HG03378 (cell line): ENCODE results near the gene GPATCH1.
"Not testable (repeated sequence)": the region's sequence is repeated elsewhere in the genome, so short reads cannot be mapped to it uniquely, and the experiment has no call there.

Source experiments
- ATAC-seq: cut with Tn5 transposase; IDR thresholded peaks from one replicate; pipeline ENCODE4 v1.9.1; 2021; ENCODE audit warnings: mild to moderate bottlenecking, moderate library complexity; ENCODE audit not compliant: unreplicated experiment

The GPATCH1 gene

DNA sequence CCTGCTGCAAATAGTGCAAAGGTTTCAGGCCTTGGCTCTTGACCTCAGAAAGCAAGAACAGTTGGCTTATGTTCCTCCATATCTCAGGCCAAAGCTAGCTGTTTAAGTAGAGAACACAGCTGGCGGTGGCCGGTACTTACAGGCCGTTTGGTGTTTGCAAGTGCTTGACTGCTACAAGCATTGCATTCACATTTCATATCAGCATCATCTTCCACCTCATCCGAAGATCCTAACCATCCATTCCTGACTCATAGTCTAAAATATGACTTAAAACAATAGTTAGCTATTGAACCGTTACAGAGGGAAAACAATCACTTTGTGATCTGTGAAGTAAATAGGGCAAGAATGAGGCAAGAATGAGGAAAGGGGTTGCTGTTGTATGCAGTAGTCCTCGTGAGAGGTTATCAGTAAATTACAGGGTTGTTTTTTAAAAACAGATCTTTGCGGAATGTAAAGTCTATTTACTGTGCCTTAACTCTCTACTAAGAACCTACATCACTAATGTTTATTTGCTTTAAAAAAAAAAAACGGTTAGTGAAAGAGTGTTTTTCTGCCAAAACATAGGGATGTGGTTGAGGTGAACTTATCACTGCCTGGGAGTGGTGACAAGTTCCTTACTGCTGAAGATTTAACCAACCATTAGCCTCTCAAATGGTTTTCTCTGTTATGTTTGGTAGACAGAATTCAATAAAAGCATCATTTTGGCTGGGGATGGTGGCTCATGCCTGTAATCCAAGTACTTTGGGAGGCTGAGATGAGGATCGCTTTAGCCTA is 29.3 kb downstream of the GPATCH1 start:
- ATAC-seq, result no peak

DNA sequence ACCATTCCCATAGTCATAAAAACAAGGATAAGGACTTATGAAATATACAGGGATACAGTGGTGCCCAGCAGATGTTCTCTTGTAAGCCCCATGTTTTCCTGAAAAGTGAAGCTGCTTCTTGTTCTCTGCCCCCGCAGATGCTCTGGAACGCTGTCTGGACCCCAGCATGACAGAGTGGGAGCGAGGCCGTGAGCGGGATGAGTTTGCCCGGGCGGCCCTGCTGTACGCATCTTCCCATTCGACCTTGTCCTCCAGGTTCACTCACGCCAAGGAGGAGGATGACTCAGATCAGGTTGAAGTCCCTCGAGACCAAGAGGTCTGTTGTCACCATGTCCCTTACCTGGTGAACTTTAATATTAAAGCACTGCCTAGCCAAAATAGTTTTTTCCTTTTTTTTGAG is 30.6 kb downstream of the GPATCH1 start:
- ATAC-seq, result no peak

DNA sequence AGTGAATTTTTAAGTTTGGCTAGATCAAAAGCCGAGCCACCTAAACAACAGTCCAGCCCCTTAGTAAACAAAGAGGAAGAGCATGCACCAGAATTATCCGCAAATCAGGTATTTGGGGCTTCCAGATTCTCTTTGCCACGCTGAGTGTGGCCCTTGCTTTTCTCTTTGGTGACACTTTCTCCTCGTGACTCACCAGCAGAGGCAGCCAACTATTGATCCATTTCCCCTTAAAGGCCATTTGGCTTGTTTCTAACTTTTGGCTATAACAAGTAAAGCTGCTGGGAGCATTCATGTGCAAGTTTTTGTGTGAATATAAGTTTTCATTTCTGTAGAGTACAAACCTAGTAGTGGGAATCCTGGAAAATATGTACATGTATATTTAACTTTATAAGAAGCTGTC is 33.3 kb downstream of the GPATCH1 start:
- ATAC-seq, result no peak

- ATAC-seq, result no peak
Observed at GRCh38 chr19:33117501-33117900, 36.5 kb downstream of the GPATCH1 start.

DNA sequence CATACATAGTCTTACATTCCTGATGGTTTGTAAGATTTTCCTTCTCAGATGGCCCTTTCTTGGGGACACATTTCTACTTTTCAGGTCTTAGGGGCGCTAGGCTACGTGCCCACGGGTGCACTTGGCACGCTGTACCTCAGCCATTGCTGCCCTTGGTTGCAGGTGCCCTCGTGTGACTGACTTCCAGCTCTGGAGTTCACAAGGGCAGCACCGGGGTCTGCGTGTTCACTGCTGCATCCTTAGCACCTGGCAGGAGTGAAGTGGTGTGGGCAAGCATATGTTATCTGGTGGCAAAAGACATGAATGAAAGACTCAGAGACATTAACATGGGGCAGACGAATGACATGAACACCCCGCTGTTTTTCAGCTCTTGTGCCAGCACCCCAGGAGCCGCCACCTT is 37.7 kb downstream of the GPATCH1 start:
- no peak for ATAC-seq

DNA sequence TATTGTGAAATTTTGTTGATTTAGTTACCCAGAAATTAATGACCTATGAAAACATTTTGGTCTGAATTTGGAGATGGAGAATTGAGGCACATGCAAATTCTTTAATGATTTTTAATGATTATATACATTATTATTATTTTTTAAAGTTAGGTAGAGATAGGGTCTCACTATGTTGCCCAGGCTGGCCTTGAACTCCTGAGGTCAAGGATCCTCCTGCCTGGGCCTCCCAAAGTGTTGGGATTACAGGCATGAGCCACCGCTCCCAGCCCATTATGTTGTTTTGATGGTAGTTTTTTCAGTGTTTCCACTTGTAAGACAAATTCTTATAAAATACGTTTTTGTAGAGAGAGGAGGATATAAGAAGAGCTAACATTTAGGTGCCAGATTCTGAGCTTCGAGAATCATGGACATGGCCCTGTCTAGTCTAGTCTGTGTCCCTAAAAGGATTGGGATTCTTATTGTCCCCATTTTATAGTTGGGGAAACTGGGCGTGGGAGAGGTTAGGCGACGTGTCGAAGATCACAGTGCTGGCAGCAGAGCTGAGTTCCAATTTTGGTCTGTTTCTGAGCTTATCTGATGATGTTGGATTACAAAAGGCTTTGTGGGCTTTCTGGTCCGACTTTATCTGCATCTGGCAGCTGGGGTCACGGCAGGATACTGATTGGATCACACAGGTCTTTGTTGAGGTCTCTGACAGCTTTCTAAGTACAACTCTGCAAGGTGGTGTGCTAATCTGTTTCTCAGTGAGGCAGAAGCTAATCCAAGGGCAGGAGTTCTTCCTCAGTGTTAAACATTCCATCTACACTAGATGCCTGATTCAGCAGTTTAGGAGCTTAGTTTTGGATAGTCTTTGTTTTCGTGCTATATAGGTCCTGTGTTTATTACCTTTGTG is 43.5 kb downstream of the GPATCH1 start:
- no peak for ATAC-seq

GRCh38 chr19:33125929-33126388 is 45.0 kb downstream of the GPATCH1 start:
- no peak for ATAC-seq

DNA sequence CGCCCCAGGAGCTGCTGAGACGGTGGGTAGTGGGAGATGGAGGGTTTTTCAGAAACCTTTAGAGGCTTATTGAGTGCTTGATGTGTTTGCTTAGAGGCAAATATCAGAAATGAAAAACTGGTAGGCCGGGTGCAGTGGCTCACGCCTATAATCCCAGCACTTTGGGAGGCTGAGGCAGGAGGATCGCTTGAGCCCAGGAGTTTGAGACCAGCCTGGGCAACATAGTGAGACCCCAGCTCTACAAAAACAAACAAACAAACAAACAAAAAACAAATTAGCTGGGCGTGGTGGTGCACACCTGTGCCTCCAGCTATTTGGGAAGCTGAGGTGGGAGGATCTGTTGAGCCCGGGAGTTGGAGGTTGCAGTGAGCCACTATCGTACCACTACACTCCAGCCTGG is 45.7 kb downstream of the GPATCH1 start:
- ATAC-seq, result not testable (repeated sequence)

DNA sequence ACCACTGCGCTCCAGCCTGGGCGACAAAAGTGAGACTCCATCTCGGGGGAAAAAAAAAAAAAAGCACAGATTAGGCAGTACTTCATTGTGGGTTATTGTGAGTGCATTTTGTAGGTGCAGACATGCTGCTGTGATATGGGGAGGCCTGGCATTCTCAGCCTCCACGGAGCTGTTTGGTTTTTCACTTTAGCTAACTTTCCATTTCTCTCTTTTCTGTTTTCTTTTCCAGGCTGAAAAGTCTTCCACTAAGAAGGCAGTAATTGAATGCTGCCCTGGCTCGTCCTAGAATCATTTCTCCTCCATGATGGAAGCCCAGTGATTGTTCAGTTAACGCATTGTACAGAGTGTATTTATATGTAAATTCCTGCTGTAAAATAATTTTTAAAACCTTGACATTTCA is 48.9 kb downstream of the GPATCH1 start:
- no peak for ATAC-seq

- no peak for ATAC-seq
Observed at GRCh38 chr19:33130433-33130832, 49.5 kb downstream of the GPATCH1 start.

DNA sequence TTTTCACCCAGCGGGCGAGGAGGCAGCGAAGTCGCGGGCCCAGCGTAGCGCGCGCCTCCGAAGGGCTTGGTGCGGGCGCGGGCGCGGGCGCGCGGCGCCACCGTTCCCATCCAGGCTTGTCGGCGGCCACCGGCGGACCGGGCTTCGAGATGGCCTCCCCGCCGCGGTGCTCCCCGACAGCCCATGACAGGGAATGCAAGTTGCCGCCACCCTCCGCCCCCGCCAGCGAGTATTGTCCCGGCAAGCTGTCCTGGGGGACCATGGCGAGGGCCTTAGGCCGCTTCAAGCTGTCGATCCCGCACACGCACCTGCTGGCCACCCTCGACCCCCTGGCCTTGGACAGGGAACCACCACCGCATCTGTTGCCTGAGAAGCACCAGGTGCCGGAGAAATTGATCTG is 51.0 kb downstream of the GPATCH1 start, which contains the start of gene WDR88:
TSS of gene WDR88 (plus strand) at position 94 of the 400 bp plus-strand sequence. CDS start at position 150, 56 bp downstream.
- ATAC-seq, result no peak

GRCh38 chr19:33132425-33132824 is 51.4 kb downstream of the GPATCH1 start:
- no peak for ATAC-seq

- no peak for ATAC-seq
Observed at GRCh38 chr19:33133438-33134031, 52.6 kb downstream of the GPATCH1 start.

DNA sequence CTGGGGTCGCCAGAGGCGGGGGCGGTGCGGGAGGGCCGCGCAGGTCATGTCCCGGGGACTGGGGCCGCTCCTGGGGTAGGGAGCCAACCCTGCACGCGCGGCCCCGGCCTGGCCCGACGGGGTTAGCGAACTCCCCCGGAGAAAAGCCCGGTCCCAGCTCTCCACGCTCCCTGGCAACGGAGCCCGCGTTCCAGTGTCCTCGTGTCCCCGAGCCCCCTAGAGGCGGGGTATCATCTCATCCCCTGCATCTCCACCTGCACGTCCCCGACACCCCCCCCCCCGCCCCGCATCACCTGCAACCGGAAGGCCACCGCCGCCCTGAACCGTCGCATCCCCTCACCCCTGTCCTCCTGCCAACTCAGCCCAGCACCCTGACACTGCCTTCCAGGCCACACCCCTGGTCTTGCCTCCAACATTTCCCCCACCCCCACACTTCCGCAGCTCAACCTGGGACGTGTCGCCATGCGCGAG is 53.6 kb downstream of the GPATCH1 start:
- ATAC-seq, result no peak

- no peak for ATAC-seq
Observed at GRCh38 chr19:33139165-33139564, 58.2 kb downstream of the GPATCH1 start.

- no peak for ATAC-seq
Observed at GRCh38 chr19:33143897-33144405, 63.0 kb downstream of the GPATCH1 start.

DNA sequence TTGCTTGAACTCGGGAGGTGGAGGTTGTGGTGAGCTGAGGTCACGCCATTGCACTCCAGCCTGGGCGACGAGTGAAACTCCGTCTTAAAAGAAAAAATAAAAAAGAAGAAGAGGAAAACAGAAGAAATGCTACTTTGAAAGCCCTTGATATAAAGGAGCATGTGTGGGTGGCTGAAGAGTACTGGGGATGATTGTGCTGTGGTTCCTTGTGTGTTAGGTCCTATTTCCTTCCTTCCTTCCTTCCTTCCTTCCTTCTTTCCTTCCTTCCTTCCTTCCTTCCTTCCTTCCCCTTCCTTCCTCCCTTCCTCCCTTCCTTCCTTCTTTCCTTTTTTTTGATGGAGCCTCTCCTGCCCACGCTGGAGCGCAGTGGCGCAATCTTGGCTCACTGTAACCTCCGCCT is 65.2 kb downstream of the GPATCH1 start:
- no peak for ATAC-seq

DNA sequence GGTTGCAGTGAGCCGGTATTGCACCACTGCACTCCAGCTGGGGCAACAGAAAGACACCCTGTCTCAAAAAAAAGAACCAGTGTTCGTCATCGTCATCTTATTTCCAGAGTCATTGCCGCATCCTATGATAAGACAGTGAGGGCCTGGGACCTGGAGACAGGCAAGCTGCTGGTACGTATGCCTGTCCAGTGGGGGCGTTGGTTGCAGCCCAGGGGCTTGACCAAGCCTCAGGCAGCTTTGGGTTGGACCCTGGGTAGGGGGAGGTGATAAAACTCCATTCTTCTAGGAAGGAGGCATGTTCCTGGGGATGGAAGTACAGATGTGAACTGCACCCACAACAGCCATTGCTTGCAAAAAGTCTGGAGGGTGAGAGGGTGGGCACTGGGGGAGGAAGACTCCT is 66.6 kb downstream of the GPATCH1 start:
- ATAC-seq, result no peak

DNA sequence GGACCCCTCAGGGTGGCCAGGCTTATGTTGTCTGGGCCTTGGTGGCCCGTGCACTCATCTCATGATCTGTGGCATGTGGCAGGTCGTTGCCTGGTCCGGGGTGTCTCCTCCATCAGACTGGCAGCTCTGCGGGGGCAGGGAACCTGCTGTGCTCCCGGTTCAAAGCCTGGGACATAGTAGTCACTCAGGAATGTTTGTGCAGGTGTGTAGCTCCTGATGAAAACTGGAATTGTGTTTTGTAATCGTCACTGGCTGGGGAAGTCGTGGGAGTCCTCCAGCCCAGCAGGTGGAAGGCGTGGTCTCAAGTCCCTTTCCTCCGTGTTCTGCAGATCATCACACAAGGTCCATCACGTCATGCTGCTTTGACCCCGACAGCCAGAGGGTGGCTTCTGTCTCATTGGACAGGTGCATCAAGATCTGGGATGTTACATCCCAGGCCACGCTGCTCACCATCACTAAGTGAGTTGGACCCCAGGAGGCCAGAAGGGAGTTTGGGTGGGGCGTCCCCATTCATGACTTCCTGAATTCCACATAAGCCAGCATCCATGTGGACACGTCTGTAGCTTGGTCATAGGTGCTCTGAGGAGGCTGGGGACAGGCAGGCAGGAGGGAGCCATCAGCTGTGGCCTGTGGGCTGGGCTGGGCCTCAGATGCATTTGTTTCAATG is 70.0 kb downstream of the GPATCH1 start:
- ATAC-seq, result no peak

GRCh38 chr19:33152176-33152575 is 71.2 kb downstream of the GPATCH1 start:
- no peak for ATAC-seq

DNA sequence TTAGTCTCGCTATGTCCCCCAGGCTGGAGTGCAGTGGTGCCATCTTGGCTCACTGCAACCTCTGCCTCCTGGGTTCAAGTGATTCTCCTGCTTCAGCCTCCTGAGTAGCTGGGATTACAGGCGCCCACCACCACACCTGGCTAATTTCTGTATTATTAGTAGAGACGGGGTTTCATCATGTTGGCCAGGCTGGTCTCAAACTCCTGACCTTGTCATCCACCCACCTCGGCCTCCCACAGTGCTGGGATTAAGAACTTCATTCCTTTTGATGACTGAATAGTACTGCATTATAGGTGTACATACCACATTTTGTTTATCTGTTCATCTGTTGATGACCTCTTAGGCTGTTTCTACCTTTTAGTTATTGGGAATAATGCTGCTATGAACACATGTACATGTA is 71.6 kb downstream of the GPATCH1 start:
- not testable (repeated sequence) for ATAC-seq
